ENCODE data around the gene GPR65. TPM values are rescaled to one million over a fixed set of nuclear protein-coding genes. Genes with fewer than 3 reads are reported as not detected.

Gene GPR65
- total RNA-seq = 10 to 100 TPM; 16.9 to 17.1 TPM

GRCh38 chr14:88005050-88005481 is at the start of gene GPR65:
GPR65 (plus strand) TSS chr14:88005135; CDS start chr14:88010848, 5,713 bp downstream.
- POLR2A ChIA-PET = interaction anchor here (1.0 to 6.8 kb wide), 2 partner anchors 11 to 15 kb away, joined by 5 to 146 read pairs; partner anchors contain the start of gene GALC
- ATAC-seq (peak; percentile 68), DNase-seq (peak; percentile 64)
- CTCF ChIA-PET = interaction anchor here (1.0 to 2.0 kb wide), 4 partner anchors 9 to 59 kb away, joined by 4 to 11 read pairs (median 8); partner anchors contain the start of gene GALC
- H3K27ac Mint-ChIP-seq = peak within 1 kb of the TSS; percentile 96
- no peaks in the 10 kb centered on the region for H3K27me3 Mint-ChIP-seq
- H3K4me1 Mint-ChIP-seq (ENCODE audit: low read depth) = peaks cover 56% of the 10 kb centered on the region
- no peak for TF ChIP-seq CTCF (IDR thresholded peaks at IDR 0.05)
- intact Hi-C loops (cut with micrococcal nuclease) = loop anchor here (5.0 kb wide), 2 partner anchors 53 to 162 kb away; no protein-coding TSS in a partner anchor
- peaks cover 44% of the 10 kb centered on the region for H3K36me3 Mint-ChIP-seq (ENCODE audit: low read depth)
- H3K4me3 Mint-ChIP-seq = peak within 1 kb of the TSS; percentile 93
- no peaks in the 10 kb centered on the region for H3K9me3 Mint-ChIP-seq

GRCh38 chr14:87955501-87955900 is 49.4 kb upstream of the GPR65 start:
- Mint-ChIP-seq H3K9me3 (peaks cover 3% of the 10 kb centered on the region), H3K4me3 (no peak overlapping the region), H3K36me3 (ENCODE audit: low read depth) (peaks cover 19% of the 10 kb centered on the region), H3K4me1 (ENCODE audit: low read depth) (peaks cover 32% of the 10 kb centered on the region), H3K27me3 (no peaks in the 10 kb centered on the region), H3K27ac (no peak overlapping the region)
- no peak for DNase-seq
- POLR2A ChIA-PET = no interaction called here
- CTCF ChIA-PET = interaction anchor here (1.0 kb wide), 1 partner anchor 10 kb away, joined by 4 read pairs; no protein-coding TSS in a partner anchor
- no peak for ATAC-seq
- no peak for TF ChIP-seq CTCF (IDR thresholded peaks at IDR 0.05)
- intact Hi-C loops (cut with micrococcal nuclease) = no loop called here

- no peaks in the 10 kb centered on the region for H3K27me3 Mint-ChIP-seq
- H3K27ac Mint-ChIP-seq = peak overlapping the region; percentile 40
- no peak overlapping the region for H3K4me3 Mint-ChIP-seq
- ChIA-PET CTCF (no interaction called here), POLR2A (no interaction called here)
- H3K9me3 Mint-ChIP-seq = peaks cover 3% of the 10 kb centered on the region
- intact Hi-C loops (cut with micrococcal nuclease) = no loop called here
- TF ChIP-seq CTCF (IDR thresholded peaks at IDR 0.05) = no peak
- DNase-seq = no peak
- peaks cover 37% of the 10 kb centered on the region for H3K36me3 Mint-ChIP-seq (ENCODE audit: low read depth)
- H3K4me1 Mint-ChIP-seq (ENCODE audit: low read depth) = peaks cover 6% of the 10 kb centered on the region
- no peak for ATAC-seq
Observed at GRCh38 chr14:87960013-87960787, 44.7 kb upstream of the GPR65 start.

- TF ChIP-seq CTCF (IDR thresholded peaks at IDR 0.05) = no peak
- Mint-ChIP-seq H3K27me3 (no peaks in the 10 kb centered on the region), H3K4me1 (ENCODE audit: low read depth) (peaks cover 6% of the 10 kb centered on the region), H3K9me3 (peaks cover 3% of the 10 kb centered on the region), H3K27ac (no peak overlapping the region), H3K36me3 (ENCODE audit: low read depth) (peaks cover 42% of the 10 kb centered on the region), H3K4me3 (no peak overlapping the region)
- ChIA-PET CTCF (interaction anchor here (0.6 kb wide), 1 partner anchor 436 kb away, joined by 3 read pairs; no protein-coding TSS in a partner anchor), POLR2A (no interaction called here)
- DNase-seq (no peak), ATAC-seq (no peak)
- intact Hi-C loops (cut with micrococcal nuclease) = no loop called here
Observed at GRCh38 chr14:87961246-87961645, 43.7 kb upstream of the GPR65 start.

- no peak for ATAC-seq
- H3K4me3 Mint-ChIP-seq = no peak overlapping the region
- no peak overlapping the region for H3K27ac Mint-ChIP-seq
- peaks cover 17% of the 10 kb centered on the region for H3K36me3 Mint-ChIP-seq (ENCODE audit: low read depth)
- POLR2A ChIA-PET = no interaction called here
- TF ChIP-seq CTCF (IDR thresholded peaks at IDR 0.05) = no peak
- H3K27me3 Mint-ChIP-seq = no peaks in the 10 kb centered on the region
- intact Hi-C loops (cut with micrococcal nuclease) = no loop called here
- no peak for DNase-seq
- CTCF ChIA-PET = interaction anchor here (1.2 kb wide), 1 partner anchor 48 kb away, joined by 3 read pairs; no protein-coding TSS in a partner anchor
- no peaks in the 10 kb centered on the region for H3K9me3 Mint-ChIP-seq
- H3K4me1 Mint-ChIP-seq (ENCODE audit: low read depth) = peaks cover 3% of the 10 kb centered on the region
Observed at GRCh38 chr14:87966816-87967215, 38.1 kb upstream of the GPR65 start.

All from activated CD8-positive, alpha-beta T cell treated with anti-CD3 and anti-CD28 coated beads for 36 hours (primary cell).